GM21737 (cell line): ENCODE measurements around the gene ATP4B.

Experiments
- ATAC-seq: cut with Tn5 transposase; IDR thresholded peaks from one replicate; pipeline ENCODE4 v1.9.1; 2021; ENCODE audit warnings: mild to moderate bottlenecking, moderate library complexity; ENCODE audit not compliant: unreplicated experiment

The ATP4B gene

DNA sequence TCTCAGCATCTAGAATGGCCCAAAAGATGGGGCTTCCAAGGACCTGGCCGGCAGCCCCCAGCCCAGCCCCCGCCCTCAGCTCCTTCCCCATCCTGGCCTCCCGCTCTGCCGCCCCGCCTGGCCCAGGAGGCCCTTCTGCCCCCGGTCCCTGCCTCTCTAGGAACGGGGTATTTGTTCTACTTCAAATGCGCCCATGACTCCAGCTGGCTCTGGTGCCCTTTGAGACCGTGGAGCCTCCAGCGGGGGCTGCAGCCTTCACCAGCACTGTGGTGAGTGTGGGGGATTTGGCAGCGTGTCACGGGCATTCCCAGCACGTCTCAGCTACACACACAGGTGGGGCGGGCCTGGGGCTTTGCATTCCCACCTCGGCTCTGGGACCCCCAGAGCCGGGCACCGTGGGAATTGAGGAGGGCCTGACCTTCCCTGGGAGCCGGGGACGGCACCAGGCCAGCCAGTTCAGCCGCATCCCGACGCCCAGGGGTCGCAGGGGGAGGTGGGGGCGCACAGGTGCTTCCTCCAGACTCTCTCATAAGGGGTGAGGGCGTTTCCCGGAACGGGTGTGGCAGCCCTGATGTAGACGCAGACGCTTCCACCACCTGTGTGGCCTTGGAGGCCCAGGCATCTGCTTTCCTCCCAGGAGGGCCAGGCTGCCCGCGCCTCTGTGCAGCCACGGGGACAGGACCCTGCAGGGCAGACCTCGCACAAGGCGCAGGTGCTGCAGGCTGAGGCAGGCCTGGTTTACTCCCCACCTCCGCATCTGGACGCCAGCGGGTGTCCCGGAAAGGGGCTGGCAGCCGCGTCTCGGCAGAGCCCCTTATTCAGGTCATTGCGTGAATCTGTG is 947 bp downstream of the ATP4B start:
- ATAC-seq: no peak

- ATAC-seq: no peak
Measured at GRCh38 chr13:113656003-113656588, 1.9 kb downstream of the ATP4B start.

DNA sequence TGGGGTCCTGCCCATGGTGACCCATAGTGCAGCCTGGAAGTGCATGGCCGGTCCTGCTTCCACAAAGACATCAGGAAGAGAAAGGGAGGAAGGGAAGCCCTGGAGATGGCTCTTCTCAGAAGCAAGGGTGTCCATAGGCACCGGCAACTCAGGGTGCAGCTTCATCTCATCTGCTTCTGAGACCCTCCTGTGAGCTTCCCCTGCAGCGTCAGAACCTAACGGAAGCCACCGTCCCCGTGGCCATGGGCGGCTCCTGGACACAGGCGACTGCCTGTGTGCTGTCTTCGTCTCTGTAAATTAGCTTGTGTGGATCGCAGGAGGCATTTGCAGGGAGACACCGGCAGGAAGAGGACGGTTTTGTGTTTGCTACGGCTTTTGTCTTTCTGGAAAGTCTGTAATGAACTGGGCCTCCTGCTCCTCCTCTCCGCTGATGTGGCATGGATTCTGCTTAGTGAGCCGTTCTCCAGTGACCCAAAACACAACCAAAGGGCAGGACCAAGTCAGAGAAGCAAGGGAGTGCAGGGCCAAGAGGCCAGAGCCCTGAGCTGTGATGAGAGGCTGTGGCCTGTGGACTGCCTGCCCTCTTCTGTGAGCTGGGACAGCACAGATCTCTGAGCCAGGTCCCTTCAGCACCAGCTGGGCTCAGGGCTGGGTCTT is 2.5 kb downstream of the ATP4B start:
- ATAC-seq: no peak

- ATAC-seq: no peak
Measured at GRCh38 chr13:113654591-113655345, 3.2 kb downstream of the ATP4B start.

GRCh38 chr13:113654175-113654560 is 3.8 kb downstream of the ATP4B start:
- ATAC-seq: no peak

DNA sequence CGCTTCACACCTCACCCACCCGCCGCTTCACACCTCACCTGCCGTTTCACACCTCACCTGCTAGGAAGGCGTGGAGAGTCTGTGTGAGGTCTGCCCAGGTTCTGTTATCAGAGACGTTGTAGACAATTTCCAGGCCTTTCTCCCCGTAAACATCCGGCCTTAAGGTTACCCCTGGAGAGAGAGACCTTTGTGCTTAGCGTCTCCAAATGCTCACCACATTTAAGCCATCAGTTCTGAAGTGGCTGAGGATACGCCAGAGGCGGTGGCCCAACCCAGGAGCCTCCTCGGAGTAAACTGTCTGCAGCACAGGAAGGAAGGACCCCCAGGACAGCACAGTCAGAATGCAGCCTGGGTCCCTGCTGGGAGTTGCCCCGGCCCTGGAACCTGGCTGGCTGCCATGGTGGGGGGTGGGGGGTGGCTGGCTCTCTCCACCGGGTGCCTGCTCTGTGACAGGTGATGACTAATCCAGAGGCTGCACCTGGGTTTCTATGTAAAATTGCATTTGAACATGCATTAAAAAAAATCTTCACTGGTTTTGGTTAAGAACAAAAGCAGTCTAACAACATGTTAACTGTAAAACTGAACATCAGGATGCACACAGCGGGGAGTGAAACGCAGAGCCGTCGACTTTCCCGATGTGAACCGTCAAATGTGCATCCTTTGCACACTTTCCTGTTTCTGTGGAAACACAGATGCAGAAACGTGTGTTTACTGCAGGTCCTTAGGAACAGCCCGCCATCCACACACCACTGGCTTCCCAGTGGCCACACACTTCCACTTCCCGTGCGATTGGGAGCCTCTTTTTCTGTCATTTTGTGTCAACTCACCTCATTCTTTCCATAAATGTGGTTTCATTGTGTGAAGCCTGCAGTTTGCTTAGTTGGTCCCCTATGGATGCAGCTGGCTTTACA is 4.5 kb downstream of the ATP4B start:
- ATAC-seq: no peak

- no peak for ATAC-seq
Measured at GRCh38 chr13:113652404-113653263, 5.4 kb downstream of the ATP4B start.

DNA sequence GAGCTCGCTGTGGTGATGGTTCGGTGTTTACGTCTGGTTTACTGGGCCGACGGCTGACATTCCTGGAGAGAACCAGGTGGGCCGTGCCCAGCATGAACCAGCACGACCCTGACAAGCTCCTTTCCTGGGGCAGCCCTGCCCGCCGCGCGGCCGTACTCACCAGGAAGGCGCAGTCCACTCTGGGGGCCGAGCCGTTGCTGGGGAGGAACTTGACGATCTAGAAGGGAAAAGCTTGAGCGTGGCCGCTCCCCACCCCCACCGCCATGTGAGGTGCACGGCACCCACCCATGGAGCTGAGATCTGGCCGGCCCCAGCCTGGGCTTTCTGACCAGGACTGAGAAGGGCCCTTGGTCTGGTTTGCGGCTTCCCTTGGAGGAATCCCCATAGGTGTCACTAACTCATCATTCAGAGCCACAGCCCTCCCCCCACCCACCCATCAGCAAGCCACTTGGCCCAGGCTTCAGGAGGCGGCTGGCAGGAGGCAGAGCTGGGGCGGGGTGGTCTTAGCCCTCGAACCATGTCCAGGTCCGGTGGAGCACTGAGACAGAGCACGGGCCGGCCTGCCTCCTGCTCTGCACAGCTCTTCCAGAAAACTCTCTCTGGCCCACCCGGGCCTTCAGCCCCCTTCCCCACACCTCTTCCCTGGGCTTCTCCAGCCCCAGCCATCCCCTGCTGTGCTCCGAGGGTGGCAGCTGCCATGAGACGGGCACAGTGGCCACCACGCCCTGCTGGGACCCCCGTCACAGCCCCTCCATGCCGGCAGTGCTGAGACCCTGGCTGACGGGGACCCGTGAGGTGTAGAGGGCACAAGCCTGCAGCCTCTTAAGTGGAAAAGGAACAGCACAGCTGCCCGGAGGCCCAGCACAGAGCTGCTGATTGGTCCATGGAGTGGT is 6.2 kb downstream of the ATP4B start:
- ATAC-seq: no peak

GRCh38 chr13:113650731-113651148 is 7.3 kb downstream of the ATP4B start:
- ATAC-seq: no peak

DNA sequence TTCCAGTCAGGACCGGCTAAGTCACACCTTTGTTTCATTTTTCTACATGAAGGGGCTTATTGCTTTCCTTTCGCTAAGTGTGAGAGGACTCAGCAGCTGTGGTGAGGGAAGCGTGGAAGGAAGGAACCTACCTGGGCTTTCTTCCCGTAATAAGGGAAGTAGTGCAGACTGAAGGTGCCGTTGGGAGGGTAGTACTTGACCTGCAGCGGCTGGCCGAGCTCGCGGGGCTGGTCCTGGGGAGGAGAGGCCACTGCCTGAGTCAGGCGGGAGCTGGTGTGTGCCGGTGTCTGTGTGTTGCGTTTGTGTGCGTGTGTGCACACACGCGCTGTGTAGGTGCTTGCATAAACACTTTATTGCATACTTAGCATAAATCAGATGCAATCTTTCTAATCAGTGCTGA is 7.7 kb downstream of the ATP4B start:
- ATAC-seq: no peak

- no peak for ATAC-seq
Measured at GRCh38 chr13:113649212-113649611, 8.8 kb downstream of the ATP4B start.

- no peak for ATAC-seq
Measured at GRCh38 chr13:113648216-113648610, 9.8 kb downstream of the ATP4B start.

GRCh38 chr13:113647351-113648215 is 10.4 kb downstream of the ATP4B start:
- no peak for ATAC-seq

- ATAC-seq: no peak
Measured at GRCh38 chr13:113646921-113647340, 11.1 kb downstream of the ATP4B start.

- ATAC-seq: no peak
Measured at GRCh38 chr13:113646376-113646775, 11.6 kb downstream of the ATP4B start.

DNA sequence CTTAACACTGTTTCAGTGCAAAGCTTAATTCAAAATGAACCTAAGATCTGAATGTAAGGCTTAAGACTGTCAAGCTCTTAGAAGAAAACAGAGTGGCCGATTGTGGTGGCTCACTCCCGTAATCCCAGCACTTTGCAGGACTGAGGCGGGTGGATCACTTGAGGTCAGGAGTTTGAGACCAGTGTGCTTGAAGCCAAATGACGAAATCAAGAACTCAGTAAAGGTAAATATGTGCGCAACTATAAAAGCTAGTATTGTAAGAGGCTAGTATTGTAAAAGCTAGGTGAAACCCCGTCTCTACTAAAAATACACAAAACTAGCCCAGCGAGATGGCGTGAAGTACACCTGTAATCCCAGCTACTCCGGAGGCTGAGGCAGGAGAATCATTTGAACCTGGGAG is 12.7 kb downstream of the ATP4B start:
- ATAC-seq: no peak

DNA sequence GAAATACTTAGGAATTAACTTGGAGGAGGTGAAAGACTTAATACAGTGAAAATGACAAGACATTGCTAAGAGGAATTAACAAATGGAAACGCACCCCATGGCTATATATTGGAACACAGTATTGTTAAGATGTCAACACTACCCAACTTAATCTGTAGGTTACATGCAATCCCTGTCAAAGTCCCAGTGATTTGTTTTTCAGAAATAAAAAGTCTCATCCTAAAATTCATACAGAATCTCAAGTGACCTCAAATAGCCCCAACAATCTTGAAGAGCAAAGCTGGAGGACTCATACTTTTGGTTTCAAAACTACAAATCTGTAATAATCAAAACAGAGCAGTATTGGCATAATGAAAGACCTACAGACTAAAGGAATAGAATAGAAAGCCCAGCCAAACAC is 13.2 kb downstream of the ATP4B start:
- ATAC-seq: no peak
